Activated CD4-positive, alpha-beta T cell treated with anti-CD3 and anti-CD28 coated beads for 4 hours (primary cell): Measurements from ENCODE around the gene ZNF608.

Source experiments
- DNase-seq, 2 donors: peaks; one replicate each; pipeline ENCODE4 v3.0.0-alpha.2; 2020

Gene ZNF608

DNA sequence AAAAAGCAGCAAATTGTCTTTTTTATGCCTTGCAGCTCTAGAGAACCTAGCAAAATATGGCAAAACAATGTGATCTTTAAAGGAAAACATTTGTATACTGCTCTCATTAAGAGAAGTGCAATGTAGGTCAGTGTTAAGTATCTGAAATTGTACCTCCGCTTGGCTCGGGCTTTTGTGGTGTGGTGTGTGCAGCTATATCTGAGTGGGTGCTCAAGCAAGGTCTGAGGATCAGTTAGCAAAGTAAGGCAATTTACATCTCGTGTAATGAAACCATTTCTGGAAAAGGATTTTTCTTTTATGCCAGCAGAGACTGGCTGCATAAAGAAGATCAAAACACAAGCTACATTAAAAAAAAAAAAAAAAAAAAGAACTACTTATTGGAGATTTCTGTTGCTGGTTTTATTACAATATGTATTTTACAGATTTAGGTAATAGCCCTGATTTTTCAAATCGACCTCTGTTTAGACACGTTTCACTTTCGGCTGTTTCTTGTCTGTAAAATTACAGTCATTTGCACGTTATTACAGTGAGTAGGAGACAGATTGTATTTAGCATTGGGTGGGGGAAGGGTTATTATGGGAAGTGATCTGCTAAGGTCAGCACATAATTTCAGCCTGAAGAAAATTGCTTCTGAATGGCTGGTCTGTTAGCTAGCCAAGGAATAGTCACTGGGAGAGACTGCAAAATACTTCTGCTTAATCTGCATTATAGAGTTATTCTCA, 7.9 kb upstream of the ZNF608 start:
- no peak for DNase-seq

DNA sequence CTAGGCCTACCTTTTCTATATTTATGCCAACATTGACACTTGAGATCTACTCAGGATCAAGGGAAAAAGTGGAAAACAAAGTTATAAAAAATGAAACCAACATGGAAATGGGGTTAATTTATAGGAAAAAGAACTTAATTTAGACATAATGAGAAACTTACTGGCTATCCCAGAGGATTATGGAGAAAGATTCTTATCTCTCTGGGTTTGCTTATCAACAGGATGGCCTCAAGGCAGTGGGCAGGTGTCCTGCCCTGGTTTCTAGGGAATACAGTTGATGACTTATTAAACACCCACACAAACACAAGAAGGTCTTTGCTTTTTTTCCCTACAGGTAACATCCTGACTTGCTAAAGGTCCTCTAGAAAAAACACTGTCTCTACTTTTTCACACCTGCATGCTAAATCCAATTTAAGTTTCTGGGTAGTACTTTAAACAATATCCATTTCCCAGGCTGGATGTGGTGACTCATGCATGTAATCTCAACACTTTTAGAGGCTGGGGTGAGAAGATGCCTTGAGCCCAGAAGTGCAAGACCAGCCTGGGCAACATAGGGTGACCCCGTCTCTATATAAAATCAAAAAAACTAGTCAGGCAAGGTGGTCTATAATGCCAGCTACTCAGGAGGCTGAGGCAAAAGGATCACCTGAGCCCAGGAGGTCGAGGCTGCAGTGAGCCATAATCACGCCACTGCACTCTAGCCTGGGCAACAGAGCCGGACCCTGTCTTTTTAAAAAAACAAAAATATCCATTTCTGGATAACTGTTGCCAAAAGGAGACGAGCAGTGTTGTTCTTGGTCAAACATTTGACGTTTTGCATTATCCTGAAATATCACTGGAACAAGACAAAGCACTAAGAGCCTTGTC, 6.6 kb upstream of the ZNF608 start:
- no peak for DNase-seq

DNA sequence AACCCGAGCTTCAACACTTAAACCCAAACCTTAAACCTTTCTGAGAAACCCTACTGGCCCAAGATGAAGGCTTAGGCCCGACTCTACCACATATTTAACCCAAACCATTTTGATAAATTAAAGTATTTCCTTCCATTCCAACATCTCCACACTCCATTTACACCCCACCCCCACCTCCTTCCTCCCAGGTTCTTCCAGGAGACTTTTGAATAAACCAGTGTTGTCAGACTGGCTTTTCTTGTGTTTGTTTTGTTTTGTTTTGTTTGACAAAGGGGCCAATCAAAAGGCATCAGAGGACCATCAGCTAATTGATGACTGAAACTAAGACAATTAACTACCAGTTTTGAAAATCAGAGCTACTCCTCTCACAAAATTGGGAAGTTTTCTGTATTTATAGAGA, 4.6 kb upstream of the ZNF608 start:
- no peak for DNase-seq

DNA sequence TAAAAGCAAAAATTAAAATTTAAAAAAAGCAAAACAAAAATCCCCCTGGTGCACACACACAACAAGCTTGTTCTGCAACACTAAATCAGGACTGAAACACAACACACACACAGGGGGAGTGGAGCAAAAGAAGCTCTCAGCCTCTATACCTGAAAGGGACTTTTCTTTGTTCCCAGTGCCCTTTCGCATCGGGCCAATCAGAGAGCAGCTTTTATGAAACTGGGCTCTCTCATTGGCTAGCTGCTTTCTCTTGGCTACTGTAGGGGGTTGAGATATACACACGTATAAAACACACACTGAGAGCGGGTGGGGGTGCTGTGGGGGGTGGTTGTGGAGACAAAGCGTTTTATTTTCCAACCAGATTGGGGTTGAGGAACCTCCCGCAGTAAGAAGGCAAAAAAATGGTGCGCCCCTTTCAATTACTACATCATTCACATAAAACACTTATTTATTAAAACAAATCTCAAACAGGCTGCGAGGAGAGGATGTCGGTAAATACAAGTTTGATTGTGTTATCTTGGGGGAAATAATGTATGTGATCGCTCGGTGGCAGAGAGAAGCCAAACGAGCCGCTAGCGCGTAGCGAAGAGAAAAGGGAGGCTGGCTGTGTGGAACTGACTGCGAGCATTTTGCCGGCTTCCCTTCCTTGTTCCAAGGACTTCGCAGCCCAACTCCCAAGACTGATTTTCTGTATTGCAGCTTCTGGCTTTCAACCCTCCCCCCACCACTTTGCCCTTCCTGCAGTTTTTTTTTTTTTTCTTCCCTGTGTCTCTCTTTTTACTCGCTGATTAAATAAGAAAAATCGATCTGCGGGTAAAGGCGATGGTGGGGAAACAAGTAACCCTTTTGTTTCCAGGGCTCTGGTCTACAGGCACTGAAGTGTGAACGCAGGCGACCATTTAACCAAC, 2.5 kb upstream of the ZNF608 start:
- DNase-seq: peak in 1 of 2 donors; percentile 0

DNA sequence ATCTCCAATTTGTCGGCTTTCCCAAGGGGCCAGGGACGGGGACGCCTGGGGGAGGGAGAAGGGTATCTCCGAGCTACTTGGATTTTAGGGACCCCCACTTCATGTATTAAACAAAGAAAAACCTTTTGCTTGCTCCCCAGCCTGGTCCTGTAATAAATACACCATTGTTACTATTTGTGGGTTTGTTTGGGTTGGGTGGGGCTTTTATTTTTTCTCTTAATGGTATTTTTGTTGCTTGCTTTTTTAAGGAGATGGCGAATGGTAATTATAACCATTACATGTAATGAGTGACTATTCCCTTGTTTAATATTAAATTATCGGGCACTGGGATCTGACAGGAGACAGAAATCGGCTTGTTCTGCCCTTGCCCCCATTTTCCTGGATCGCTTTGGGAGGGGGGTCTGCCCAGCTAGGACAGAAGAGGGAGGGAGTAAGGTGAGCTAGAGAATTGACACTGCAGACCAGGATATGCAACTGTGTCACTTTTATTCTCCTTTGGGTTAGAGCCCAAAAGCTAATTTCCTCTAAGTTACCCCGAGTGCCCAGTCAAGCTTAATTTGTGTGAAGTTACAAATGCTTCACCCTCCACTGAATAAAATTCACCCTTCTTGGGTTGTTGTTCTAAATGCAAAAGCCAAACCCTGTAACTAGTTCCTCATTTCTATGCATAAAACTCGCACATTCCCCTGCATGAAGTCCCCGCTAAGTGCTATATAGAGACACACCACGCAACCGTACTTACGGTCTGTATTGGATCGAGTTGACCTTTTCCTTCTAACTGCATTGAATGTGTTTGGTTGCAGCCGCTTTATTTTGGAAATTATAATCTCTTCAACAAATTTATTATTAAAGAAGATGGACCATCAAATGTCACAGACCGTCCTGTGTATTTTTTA, 1.6 kb upstream of the ZNF608 start:
- DNase-seq: no peak

DNA sequence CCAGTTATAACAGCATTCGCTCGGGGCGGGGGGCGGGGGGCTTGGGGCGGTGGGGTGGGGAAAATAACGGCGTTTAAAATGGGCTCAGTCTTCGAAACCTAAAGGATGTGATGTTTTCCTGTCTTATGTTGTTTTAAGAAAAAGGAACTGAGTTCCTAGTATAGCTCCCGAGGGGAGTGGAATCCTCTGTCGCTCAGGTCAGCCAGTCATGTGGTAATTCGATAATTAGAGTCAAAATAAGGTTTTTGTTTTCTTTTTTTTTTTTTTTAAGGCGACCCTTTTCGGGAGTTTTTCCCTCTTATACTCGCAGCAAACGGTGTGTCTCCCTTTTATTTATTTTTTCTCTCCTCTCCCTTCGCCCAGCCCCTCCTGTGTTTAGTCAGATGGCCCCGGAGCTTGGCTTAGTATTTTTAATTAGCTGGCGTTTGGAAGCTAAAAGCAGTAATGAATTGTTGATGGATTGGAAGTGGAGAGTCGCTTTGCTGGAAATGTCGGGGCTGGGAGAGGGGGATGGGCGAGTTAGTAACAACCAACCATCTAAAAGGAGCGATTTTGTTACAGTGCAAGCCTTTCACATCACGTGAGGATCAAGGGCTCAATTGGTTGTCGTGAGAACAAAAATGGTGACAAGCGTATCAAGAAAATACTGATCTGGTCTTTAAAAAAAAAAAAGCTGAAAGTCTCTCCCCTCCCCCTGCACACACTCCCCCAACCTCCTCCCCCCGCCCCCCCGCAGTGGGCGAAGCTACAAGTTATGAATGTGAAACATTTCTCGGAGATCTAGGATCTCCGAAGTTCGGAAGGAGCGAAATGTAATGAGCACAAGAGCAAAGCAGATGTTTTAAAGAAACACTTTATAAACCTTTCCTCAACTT, 714 bp upstream of the ZNF608 start:
- DNase-seq: no peak

DNA sequence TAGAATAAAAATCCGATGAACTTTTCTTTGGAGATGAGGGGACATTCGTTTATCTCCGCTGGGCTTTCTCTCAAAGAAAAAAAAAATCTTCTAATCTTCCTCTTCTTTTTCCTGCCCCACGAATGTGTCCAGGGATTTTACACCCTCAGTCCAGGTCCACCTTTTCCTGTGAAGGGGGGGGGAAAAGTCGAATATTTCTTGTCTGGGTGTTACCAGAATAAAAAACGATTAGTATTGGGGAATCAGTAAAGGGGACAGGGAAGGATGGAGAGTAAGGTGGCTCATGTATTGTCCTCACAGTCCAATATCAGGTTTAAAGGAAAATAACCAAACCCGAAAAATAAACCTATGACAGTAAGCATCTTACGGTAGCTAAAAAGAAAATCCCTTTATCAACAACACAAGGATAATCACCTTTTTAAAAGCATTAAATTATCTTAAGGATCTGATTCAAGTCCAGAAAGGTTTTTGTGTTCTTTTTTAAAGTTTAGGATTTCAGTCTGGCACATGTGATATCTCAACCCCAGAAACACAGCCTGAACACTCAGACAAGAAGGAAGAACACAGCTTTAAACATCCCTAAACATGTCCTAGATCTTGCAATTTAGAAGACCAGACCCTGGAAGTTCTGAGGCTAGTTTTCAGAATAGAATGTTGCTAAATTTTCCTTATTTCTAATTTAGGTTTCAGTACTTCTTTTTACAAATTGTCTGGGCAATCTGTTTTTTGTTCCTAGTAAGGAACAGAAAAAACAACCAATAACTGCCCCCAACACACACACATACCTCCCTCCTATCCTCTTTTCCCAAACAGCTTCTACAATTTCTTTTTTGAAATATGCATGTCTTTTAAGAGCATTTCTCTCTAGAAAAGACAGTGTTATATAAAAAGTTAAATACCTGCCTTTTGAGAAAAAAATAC, 1.2 kb downstream of the ZNF608 start:
- DNase-seq: no peak

DNA sequence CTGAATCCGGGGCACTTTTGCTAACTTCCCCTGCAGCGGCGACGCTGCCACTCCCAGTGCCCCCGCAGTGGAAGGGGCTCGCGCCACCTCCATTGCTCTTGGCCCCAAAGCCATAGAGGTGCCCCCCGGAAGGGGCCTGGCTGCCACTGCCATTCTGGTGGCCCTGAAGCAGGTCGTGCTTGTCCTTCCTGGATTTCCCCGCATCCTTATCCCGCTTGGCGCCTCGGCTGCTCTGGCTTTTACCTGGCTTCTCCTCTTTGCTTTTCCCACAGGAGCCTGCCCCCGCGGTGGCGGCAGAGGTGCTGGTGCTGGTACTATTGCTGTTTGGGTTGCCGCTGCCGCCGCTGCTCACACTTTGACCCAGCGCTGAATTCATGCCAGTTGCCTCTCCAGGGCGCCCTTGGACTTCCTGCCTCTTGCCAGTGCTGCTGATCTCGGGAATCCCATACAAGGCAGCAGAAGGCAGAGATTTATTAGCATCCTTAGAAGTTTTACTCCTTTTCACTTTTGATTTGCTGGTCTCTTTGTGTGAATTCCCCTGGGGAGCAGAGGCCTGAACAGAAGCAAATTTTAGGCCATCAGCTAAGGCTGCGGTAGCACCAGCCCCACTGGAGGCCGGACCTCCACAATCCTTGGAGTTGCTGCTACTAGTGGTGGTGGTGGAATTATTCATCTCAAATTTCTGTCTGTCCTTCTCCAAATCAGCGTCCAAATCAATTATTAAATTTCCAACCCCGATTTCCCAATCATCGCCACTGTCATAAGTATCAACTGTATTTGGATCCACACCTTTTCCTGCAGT, 2.1 kb downstream of the ZNF608 start:
- DNase-seq: no peak

DNA sequence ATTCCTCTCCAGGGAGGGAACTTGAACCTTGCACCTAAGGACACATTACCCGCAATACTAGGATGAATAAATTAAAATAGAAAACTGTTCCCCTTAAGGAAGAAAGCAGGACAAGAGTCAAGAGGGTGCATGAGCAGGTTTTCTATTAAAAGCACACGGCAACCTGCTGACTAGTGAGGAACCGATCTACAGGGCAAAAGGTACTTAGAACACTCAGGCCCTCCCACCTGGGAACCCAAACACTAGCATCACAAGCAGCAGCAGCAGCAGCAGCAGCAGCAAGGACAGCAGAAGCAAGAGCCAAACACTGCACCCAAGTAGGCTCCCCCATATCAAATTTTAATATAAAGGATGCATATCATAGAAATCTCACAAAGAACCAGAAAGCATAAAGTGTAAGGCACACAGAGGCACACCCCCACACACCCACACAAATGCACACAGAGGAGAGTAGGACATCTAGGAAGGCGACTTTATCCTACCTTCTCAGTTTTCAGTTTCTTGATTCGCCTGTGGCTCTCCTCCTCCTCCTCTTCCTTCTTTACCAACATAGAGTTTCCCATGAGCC, 2.8 kb downstream of the ZNF608 start:
- DNase-seq: no peak

DNA sequence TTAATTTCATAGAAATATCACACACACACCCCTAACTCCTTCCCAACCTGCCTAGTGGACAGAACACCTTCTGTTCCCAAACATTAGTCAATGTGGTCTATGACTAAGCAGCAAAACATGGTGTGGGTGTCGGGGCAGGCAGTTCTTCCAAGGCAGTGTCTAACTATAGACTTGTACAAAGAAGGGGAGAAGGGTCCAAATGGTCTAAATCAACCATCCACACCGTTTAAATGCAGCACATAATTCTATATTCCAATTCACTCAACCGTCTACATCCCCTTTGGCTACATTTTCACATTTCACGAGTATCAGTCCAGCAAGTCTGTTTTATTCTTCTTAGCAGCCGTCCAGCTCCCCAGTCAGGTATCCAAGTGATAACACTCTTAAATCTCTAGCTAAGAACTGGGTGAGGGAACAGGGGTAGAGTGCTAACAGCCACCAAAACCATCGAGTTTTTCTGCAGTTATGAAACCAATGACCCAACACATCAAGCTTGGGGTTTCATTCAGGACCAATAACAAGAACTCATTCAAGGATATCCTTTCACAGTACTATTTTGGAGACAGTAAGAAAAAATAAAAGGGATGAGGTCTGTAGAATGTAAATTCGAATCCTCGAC, 3.3 kb downstream of the ZNF608 start:
- no peak for DNase-seq

DNA sequence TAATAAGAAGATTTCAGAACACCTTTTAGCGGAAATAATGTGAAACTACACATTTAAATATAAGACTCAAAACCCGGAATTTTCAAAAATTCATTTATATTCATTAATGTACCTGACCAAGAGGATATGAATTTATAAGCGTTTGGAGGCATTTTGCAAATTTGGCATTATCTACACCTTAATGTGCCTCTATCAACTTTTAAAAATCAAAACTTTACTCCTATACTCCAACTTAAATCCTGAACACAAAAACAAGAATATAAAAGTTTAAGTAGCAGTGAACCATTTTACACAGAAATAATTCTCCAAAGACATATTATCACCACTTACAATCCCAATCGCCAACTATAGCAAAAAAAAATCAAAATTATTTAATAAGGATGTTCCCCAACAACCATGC, 3.9 kb downstream of the ZNF608 start:
- DNase-seq: no peak

DNA sequence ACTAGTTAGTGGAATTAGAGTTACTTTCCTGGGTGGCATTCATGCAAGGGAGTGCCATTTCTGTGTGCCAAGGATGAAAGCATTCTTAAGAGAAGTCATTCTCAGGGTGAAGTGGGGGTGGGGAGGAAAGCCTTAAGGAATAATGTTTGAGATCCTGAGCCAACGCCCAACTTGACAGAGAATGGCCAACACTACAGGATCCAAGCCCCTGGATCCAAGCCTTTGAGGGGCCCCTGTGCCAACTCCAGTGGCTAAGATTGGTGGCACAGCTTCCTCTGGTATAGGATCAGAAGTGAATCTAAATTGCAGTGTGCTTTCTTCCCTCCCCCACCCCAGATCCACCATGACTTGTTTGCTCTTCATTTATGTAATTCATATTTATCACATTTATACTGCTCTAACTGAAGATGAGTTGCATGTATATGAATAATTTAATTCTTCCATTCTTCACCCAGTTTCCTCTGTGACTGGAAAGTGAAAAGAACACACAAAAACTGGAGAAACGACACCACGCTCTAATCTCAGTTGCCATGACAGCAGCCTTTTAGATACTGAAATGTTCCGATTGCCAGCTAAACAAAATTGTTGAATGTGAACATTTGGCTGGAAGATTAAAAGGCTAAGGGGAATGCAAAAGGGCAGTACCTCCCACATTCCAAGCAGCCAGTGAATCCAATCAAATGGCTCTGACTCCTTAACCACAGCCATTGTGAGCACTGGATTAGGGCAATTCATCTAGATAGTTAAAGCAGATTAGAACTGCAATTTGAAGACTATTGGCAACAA, 4.5 kb downstream of the ZNF608 start:
- DNase-seq: no peak

DNA sequence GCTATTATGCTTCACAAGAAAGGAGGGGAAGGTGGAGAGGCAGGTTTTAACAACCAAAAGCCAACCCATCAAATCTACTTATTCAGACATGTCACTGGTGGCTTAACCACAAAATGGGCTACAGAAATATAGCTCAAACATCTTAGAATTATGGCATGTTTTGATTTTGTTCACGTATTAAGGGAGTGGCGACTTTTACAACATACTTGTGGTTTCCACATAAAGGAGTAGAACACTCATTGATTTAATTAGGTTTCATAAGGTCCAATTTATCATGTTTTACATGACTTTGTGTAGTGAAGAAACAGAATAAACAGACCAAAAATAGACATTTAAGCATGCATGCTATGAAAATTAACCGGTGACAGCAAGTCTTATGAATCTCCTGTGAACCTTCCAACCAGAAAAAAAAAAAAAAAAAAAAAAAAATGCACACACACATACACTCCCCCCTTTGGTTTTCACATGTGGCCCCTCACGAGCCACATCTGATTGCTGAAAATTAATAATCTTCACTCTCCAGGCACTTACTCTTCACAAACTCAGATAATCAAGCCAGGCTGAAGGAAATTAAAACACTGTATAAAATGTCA, 5.4 kb downstream of the ZNF608 start:
- no peak for DNase-seq

DNA sequence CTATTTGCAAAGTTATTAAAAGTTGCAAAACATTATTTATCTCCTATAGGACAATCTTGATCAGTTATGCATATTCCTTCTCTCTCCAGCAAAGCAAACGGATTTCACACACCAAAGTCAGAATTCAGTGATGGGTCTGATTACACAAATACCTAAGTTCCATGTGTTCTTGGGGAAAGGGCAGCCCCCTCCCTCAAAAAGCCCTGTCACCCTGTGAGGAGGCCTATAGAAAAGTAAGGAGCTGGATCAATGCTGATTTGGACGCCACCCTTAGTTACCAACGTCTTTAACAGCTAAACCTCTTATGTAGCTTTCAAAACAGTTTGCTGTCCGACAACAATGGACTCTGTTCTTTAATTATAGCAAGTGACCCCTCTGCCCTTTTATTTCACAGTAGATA, 6.4 kb downstream of the ZNF608 start:
- DNase-seq: no peak

DNA sequence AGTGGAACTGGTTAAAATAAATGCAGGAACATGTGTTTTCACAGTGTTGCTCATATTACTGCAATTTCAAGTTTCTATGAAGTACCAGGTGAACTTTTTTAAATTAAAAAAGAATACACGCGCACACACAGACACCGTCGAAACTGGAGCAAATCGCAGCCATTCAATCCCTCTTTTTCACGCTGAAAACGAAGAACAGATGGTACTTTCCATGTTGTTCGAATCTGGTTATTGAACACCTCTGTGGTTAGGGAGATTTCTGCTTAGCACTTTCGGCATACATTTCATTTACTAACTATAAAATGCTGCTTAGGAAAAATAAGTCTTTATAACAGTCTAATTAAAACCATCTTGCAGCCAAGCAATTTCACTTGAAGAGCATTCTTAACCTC, 6.8 kb downstream of the ZNF608 start:
- DNase-seq: no peak

DNA sequence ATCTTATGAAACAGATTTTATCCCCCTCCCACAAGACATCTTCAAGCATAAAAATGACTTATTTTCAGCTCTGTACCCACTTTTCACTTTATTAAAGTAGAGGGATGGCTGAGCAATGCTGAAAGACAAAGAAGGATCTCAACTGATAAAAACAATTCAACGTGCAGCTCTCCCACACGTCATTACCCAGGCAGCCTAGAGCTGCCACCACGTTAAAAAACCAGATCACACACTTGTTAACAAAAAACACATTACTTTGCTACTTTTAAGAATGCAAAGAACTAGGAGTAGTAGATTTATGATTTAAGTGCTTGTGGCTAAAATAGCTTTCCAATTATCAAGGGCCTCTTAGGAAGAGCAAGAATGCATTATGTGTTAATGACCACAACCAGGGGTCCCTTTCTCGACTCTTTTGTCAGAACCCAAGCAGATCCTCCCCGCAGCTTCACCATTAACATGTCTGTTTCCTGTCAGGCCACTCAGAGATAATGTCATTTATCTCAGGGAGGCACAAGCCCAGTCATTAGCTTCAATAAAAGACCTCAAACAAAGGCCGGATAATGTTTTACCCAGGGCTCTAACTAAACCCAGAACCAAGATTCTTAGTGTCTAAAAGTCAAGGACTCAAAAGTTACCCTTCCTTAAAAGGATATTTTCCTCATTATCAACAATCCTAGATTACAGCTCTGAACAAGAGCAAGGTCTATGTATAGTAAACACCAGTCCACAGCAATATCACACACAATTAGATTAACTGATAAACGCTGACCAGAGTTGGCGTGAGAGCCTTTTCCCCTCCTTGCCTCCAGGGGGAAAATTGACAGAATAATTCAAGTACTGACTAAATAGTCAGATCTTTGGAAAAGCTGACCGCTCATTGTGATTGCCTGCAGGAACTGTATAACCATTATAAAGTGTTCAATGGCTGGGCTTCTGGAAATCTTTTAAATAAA, 7.5 kb downstream of the ZNF608 start:
- no peak for DNase-seq
